CD4-positive, alpha-beta T cell treated with Interleukin-4 for 1 hour (primary cell): ENCODE results near the gene PDE8B.

Source experiments
- DNase-seq, 2 donors: peaks; one replicate each; pipeline ENCODE4 v3.0.0-alpha.2; 2020 to 2022

The PDE8B gene

DNA sequence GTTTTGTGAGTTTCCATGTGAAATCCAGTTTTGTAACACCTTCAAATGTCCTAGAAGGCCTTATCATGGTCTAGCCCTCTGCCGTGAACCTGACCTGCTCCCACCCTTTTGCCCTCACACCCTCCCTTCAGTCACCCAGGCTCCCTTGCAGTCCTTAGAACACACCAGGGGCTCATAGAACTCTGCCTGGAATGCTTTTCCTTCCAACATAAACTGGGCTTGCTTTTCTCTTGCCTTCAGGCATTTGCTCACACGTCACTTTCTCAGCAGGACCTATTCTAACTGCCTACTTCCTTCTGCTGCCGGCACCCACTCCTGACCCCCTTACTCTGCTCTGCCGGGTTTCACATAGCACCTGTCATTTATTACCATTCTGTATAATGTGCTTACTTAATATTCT, 111.9 kb downstream of the PDE8B start:
- no peak for DNase-seq

DNA sequence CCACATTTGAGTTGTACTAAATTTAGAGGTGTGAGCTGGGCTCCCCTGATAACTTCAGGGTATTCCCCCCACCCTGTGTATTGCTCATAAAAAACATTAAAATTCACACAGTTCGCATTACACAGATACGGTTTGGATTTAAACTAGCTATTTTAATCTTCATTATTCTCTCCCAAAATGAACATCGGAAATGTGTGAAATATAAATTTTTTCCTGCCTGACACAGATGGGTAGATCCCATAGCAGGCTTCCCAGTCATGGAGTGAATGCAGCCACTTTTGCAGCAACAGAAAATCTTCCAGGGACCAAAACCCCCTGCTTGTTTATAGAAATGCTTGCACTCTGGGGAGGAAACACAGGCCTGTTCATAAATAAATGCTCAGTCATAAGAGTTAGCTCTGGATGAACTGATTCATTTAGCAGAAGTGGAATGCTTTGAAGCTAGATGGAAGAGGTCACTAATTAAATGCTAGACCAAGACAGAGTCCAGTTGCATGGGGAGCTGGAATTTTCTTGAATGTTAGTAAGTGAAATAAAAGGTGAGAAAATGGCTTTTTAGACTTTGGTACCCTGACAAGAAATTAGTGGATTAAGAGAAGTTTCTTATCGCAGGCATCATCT, 115.6 kb downstream of the PDE8B start:
- no peak for DNase-seq

DNA sequence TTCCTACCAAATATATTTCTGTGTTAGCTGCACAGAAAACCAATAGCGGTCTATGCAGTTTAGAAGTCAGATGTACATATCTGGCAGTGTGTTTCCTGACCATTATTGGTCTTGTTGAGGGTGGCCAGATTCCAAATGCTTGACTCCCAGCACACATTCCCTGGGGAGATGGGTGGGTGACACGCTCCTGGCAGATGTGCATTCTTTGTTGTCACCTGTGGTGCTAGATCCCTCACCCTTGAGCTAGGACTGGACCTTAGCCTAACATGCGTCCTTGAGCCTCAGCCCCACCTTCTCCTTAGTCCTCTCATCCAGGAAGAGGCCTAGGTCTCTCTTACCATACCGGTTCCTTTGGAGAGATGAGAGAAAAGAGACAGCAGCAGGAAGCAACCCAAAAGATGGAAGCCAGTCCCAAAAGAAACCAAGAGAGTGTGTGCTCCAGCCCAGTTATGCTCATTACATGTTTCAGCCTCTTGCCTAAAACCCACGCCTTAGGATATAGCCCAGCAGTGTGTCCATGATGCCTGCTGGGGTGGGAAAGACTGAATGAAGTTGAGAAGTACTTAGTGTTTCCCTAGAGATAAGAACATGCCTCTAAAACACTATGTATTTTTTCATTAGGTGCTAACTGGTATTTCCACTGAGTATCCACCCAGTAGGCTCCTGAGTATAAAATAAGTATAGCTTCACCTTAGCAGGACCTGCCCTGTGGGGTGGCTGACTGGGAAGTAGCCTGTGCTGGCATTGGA, 116.7 kb downstream of the PDE8B start:
- DNase-seq = no peak

DNA sequence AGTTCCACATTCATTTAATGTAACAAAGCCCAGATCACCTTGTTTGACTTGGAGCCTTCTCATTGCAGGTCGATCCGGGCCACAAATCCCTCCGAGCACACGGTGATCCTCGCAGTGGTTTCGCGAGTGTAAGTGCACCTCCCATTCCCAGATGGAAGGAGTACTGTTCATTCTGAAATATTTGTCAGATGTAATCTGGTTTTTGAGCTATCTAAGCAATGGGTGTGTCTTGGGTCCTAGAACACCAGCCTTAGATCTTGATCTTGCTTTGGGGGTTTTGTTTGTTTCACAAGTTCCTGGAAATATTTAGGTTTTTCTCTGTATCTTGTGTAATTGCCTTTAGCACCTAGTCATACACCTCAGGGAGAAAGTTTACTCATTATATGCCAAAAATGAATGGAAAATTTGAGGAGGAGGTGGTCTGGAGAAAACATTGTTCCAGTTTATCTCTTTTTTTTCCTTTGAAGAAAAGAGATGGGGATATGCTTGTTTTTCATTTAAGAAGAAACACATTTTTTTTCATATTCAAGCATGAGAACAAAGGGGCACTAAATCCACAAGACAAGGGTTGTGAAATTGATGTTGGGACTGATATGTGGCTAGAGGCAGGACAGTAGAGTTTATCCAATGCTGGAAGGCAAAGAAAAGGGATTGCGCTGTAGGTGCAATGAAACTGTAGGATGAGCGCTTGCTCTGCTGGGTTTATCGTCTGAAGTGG, 118.6 kb downstream of the PDE8B start:
- DNase-seq = no peak

DNA sequence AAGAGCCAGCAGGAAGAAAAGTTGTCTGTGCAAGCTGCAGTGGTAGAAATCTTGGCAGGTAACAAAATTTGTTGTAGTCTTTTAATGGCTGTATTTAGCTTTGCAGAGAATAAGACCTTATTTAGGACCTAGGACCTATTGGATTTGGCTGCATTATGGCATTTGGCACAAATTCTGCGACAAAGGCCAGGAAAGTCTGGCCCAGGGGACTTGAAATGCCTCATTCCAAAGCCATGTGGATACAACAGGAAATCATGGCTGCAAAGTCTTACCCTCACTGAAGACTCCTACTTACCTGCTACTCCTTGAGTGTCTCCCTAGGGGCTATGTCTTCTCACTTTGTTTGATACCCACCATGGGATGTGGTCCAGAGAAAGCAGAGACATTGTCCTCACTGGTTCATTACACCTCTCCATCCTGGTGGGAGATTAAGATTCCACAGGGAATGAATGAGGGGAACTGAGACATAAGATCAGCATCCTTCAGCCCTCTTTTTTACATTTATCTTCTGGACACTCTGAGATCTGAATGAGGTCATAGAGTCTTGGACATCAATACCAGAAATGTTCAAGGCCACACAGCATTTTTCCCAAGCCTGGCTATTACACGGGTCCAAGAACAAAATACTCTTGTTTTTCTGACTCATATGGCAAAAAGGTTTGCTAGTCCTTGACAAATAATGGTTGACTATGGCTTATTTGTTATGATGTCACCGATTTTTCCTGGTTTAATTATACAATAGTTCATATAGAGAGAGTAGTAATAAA, 119.4 kb downstream of the PDE8B start:
- no peak for DNase-seq

DNA sequence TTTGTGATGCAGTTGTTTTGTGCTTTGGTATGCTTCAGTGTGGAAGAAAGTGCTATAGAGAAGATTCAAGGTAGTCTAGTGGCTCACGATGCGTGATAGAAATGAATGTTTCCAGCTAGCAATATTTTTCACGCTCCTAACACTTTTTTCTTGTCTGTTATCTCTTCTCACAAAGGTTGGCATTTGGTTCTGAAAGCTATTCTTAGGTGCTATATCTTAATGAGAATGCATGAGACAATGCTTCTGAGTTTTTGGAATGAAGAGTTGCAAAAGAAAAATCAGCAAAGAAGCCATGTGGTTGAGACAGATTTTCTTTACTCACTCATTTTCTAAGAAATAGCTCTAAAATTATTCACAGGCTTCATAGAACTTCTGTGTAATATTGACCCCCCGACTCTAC, 122.6 kb downstream of the PDE8B start:
- no peak for DNase-seq

DNA sequence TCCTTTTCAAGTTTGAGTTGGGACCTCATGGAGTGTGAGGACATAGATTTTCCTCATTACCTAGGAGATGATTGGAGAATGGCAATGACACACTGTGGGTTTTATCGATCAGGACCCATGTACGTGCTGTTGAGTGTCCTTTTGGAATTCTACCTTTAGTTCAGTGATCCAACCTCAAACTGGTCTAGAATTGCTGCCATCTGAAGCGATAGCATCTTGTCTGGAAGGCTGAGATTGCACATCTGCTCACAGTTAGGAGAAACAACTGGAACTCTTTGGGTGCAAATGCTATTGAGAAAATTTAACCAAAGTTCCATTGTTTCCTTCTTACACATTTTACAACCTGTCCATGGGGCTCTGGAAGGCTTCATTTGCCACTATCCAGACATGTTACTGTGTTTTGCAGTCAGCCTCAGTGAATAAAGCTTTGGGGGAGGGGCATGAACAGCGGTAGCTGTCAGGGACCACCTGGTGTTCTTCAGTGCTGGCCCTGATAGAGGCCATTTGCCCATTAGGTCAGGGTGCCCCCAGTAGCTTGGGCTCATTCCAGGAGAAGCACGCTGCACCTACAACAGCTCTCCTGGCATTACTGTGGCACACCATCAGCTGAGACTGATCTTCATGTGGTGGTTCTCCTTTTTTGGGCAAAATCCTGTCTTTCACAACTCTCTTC, 123.1 kb downstream of the PDE8B start:
- DNase-seq = no peak

DNA sequence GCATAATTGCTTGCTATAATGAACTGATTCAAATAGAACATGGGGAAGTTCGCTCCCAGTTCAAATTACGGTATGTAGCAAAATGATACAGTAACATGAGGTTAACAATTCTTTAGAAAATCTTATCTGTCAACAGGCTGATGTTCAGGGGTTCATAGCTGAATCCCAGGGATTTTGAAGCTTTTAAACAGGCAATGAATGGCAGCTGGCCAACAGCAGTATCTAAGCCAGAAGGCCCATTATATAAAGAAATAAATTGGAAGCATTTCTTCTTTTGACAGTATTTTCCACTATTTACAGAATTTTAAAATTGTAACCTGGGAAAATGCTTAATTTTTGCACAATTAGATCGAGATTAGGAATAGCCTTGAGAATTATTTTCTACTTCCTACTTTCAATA, 126.8 kb downstream of the PDE8B start:
- no peak for DNase-seq

DNA sequence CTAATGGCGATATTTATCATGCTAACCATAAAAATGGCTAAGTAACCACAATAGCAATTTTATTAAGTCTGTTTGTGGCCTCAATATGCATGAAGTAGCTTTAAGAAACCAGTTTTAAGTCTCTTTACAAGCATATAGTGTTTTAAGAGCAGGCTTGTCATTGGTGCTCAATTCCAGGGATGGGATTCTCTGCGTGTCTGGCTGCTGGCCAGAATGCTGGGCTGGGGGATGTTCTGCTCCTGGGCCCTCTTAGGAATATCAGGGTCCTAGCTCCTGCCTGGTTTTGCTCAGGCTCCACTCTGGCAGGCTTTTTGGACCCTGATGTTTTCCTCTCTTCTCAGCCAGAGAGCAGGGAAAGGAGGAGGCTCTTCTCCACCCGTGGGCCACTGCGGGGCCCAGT, 127.2 kb downstream of the PDE8B start:
- DNase-seq = no peak

DNA sequence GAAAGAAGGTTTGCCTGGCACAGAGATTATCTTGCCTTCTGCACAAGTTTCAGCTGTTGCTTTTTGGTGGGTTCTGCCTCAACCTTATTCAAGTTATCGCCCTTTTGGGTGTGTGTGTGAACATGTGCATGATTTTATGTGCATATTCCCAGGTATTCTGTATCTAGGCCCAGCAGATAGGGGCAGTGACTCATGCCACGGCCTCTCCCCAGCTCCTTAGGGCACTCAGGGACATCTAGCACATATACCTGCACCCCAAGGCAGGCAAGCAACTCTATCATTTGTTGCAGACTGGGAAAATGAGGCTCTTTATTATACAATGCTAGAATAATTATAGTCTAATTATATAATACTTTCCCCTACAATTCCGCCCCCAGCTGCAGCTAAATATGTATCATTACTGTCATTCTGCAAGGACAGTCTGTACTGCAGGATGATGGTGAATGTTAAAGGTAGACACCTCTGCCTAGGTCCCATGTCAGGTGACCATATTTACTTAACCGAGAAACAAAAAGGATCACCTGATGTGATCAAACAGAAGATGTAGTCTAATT, 128.9 kb downstream of the PDE8B start:
- no peak for DNase-seq

DNA sequence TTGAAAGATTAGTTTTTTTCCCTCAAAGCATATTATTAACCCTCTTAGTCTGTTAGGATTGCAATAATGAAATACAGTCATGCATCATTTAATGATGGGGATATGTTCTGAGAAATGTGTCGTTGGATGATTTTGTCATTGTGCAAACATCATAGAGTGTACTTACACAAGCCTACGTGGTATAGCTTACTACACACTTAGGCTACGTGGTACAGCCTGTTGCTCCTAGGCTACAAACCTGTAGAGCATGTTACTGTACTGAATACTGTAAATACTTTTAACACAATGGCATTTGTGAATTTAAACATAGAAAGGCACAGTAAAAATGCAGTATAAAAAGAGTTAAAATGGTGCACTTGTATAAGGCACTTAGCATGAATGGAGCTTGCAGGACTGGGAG, 132.7 kb downstream of the PDE8B start:
- DNase-seq = no peak

DNA sequence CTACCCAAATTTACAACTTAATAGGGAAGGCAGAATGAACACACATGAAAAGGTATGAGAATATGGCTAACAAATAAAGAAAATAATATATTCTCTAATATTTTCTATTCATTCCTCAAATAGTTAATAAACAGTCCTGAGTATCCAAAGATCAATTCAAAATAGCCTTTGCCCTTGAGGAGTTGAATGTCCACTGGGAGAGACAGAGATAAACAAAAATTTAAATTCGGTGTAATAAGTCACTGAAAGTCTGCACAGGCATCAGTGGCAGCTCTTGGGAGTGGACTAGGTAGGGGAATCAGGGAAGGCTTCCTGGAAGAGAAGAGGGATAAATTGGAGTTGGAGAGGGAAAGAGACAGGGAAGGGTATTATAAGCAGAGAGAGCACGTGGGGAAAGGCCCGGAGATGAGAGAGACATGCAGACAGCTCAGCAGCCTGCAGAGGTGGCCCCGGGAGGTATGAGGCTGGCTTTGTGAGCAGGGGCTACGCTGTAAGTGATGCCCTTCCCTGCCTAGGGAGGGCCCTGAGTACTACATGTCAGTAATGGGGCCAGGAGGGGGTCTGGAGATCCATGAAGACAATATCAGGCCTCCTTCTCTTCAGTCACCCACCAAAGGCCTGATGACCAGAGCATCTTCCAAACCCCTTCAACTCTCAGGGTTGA, 137.1 kb downstream of the PDE8B start:
- no peak for DNase-seq

DNA sequence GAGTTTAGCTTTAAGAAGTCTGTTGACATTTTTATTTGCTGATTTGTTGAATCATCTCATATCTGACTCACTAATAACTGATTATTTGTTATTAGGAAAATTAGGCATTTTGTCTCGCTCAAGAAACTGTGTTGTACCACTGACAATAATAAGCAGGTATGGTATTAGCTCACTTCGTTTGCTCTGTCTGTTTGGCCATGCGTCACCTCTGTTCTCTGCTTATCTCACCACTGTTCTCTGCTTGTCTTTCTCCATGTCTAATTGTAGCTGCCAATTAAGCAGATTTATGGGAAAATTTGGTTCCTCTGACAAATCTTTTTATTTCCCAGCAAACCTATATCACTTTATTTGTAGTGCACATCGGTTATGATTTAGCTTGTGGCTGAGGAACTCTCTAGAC, 142.8 kb downstream of the PDE8B start:
- no peak for DNase-seq

DNA sequence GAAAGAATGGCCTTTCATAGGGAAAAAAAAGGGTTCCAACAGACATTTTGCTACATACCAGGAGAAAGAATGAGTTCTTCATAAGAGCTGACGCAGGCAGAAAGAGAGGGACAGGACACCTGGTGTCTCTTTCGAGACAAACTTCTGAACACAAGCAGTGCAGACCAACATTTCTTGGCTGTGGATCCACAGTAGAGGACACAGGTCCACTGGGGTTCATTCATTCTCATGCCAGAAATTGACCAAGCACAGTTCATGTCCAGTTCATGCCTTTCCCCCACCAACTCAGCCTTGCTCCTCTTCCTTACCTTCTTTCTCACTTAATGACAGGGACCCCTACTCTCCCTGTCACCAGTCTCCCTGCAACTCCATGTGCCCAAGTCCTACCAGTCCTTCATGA, 144.0 kb downstream of the PDE8B start:
- DNase-seq = no peak

DNA sequence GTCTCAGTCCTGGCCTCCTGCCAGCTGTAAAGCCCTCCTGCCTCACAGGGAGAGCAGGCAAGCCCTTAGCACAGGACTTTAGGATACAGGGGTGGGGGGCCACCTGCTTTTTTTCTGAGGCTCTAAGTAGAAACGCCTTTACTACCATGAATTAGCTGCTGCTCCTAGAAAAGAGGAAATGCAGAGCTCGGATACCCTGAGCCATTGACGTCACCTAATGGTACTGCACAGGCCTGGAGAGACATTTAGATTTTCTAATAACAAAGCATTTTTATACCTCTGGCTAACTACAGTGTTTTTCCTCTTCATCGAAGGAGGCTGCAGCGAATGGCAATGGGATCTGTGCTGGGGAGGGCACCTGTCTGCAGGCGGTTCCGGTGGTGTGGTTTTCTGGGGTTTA, 144.6 kb downstream of the PDE8B start:
- DNase-seq = no peak

DNA sequence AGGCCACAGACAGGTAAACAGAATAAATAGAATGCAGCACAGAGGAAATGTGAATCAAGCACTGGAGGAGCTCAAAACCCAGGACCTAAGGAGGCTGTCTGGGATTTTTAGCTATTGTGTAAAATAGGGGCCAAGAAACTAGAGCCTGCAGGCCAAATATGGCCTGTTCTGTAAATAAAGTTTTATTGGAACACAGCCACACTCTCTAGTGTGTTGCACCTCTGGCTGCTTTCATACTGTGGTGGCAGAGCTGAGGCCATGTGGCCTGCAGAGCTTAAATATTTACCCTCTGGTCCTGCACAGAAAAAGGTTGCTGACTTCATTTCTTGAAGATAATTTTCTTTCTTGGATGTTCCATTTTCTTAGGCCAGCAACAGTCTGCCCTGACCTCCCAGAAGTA, 145.3 kb downstream of the PDE8B start:
- DNase-seq = no peak

DNA sequence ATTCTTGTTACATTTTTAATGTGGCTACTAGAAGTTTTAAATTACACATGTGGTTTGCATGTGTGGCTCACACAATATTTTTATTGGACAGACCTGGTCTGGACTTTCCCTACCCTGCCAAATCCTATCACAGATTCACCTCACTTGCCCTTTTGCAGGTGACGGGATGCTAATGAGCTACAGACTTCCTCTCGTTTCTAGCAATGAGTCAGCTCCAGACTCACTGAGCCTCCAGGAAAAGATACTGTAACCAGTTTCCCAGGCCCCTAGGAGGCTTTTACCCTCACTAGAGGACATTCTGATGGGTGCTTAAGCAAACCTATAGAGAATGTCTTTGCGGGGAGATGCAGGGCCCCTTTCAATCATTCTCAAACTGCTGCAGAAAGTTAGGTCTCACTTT, 146.3 kb downstream of the PDE8B start:
- DNase-seq = no peak

DNA sequence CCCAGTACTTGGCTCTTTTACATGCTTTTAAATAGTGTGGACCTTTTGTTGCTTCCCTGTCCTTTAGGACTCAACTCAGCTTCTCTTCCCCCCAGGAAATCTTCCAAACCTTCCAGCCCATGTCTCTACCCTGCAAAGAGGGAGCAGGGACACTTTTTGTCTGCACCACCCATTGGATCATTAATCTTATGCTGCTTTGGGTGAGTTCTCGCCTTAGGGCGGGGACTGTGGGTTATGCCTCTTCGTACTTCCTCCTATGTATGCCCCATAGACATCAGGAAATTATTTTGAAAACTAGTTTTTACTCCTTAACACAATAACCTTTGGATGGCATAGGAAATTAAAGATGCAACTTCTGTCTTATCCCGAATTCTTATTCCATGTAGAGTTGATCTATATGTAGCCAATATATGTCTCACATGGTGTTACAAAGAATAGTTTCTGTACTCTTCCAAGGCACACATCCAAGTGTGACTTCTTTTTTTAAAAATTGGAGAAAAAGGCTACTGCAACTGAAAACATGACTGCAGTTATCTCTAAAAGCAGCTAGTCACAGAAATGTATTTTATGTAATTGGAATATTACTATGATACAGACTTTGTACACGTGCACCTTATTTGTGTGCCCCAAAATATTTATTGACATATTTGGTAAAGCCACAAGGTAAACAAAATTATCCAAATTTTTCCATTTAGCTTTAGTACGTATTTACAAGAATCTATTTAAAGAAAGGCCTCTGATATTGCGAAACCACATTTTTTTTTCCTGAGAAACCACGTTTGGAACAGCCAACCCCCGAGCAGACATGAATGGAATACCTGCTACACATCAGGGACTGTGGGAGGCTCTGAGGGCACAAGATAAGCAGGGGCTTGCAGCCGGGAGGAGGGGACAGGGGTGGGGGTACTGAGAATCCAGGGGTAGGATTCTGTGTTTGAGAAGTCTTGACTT, 148.1 kb downstream of the PDE8B start:
- DNase-seq = no peak

DNA sequence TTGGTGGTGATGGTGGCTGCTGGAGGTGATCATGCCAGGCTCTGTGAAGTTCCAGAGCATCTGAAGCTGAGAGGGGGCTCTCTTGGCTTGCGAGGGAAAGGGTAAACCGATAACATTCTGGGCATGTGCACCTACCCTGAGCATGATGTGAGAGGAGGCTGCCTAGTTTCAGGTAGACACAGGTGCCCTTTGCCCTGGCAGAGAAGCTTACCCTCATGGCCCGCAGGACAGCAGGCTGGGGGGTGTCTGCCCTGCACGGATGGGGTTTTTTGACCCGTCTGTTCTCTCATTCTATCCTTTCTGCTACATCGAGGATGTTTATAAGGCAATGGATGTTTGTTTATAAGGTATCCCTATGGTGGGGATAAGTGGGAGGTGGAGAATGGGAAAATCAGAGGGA, 148.8 kb downstream of the PDE8B start:
- no peak for DNase-seq

DNA sequence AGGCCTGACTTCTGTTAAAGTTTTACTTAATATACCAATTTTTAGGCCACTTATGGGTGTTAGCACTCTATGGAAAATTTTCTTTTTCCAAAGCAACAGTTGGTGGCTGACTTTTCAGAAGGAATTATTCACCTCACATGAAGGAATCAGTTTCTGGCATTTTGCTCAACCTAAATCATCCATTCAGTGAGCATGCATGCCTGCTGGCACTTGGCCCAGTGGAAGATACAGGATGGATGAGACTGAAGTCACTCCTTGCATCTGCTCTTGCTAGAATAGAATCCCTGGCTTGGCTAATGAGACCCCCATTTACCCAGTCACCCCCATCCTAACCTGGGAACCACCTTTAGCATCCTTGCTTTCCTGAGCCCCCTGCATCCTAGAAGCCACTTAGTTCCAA, 149.9 kb downstream of the PDE8B start:
- DNase-seq = no peak

DNA sequence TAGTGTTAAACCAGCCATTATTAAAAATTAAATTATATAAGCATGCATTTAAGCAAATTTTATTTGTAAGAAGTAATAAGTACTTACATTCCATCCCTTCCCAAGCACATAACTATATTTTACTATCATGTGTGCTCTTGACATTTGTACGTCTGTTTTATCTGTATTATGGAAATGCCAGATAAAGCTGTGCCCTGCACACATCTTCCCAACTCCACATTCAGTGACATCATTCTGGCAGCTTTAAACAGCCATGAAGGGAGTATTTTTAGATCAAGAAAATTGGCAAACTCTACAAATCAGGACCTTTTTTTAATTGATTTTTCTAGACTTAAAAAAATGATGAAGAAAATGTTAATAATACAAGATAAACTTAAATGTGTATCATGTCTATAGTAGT, 150.5 kb downstream of the PDE8B start:
- no peak for DNase-seq
